Raji (cell line): Measurements from ENCODE around the gene PITRM1.

Source experiments
- POLR2A ChIP-seq: IDR thresholded peaks from 2 replicates; pipeline ENCODE4 v1.6.1; 2011; ENCODE audit warnings: low read depth, low read length, control low read depth; ENCODE audit not compliant: insufficient read depth

Gene PITRM1

GRCh38 chr10:3180355-3181025 lies 7.9 kb upstream of the PITRM1 start:
- TF ChIP-seq POLR2A = no peak

GRCh38 chr10:3179174-3179573 lies 6.6 kb upstream of the PITRM1 start:
- TF ChIP-seq POLR2A = no peak

GRCh38 chr10:3178042-3178441 lies 5.5 kb upstream of the PITRM1 start:
- TF ChIP-seq POLR2A = no peak

GRCh38 chr10:3173171-3173878 lies 743 bp upstream of the PITRM1 start:
- TF ChIP-seq POLR2A = peak; percentile 39; the same call in 1 of the 2 replicates

GRCh38 chr10:3172081-3172445 lies 519 bp downstream of the PITRM1 start:
- TF ChIP-seq POLR2A = no peak

- TF ChIP-seq POLR2A = no peak
Measured at GRCh38 chr10:3169673-3170072, 2.9 kb downstream of the PITRM1 start.

GRCh38 chr10:3169271-3169670 lies 3.3 kb downstream of the PITRM1 start:
- no peak for TF ChIP-seq POLR2A

- no peak for TF ChIP-seq POLR2A
Measured at GRCh38 chr10:3167611-3168330, 4.8 kb downstream of the PITRM1 start.

GRCh38 chr10:3166496-3167290 lies 5.9 kb downstream of the PITRM1 start:
- no peak for TF ChIP-seq POLR2A

GRCh38 chr10:3165196-3165595 lies 7.4 kb downstream of the PITRM1 start:
- TF ChIP-seq POLR2A = no peak

- no peak for TF ChIP-seq POLR2A
Measured at GRCh38 chr10:3163879-3164278, 8.7 kb downstream of the PITRM1 start.

GRCh38 chr10:3162533-3162932 lies 10.0 kb downstream of the PITRM1 start:
- no peak for TF ChIP-seq POLR2A

GRCh38 chr10:3159152-3159551 lies 13.4 kb downstream of the PITRM1 start:
- TF ChIP-seq POLR2A = no peak

GRCh38 chr10:3154666-3155065 lies 17.9 kb downstream of the PITRM1 start:
- no peak for TF ChIP-seq POLR2A

GRCh38 chr10:3152566-3152935 lies 20.0 kb downstream of the PITRM1 start:
- TF ChIP-seq POLR2A = no peak
